HL-60/S4 treated with retinoic acid at 250 ng/mL for 4 days and 3 days (cell line): Measurements from ENCODE around the gene COBLL1.
"Not testable (repeated sequence)": the region's sequence is repeated elsewhere in the genome, so short reads cannot be mapped to it uniquely, and the experiment has no call there.

Experiments
- in situ Hi-C: fragments of 300-500 bp; cut with MboI; formaldehyde crosslinking; loops from 2 replicates; pipeline ENCODE4 v1.7.0; 2022; ENCODE audit warnings: low sequenced_read_pairs

COBLL1 gene

DNA sequence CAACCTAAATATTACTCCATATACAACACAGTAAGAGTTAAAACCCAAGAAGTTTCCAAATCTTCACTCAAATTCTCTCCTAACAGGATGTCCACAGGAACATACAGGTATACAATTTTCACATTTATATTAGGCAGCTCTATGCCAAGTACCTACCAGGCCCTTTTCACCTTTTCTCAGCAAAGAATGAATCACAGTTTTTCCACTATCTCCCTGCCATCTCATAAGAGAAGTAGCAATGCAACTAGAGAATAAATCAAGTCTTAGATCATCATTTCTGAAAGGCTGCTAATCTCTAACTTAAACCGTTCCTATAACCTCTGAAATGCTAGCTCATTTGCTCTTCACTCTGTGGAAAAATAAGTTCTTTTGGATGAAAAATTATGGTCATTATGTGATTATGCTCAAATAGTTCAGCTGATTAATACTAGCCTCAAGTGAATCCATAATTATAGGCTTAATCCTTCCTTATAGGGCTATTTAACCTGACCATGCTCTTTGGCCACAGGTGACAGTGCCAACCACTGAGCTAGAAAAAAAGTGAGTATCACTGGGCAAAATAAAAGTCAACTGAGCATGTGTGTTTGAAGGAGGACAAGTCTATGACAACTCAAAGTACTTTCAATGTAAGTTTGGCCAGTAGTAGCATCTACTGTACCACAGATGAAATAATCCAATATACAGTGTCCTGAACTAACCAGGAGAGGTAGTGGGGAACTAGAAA is 79.7 kb downstream of the COBLL1 start:
- in situ Hi-C loops = no loop called here

DNA sequence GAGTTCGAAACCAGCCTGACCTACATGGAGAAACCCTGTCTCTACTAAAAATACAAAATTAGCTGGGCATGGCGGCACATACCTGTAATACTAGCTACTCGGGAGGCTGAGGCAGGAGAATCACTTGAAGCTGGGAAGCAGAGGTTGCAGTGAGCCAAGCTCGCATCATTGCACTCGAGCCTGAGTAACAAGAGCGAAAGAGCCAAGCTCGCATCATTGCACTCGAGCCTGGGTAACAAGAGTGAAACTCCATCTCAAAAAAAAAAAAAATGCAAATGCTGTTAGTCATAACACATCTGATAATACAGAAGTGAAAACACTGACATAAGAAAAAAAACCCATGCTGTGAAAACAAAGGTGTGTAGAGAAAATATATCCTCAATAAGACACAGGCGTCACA is 80.4 kb downstream of the COBLL1 start:
- in situ Hi-C loops = not testable (repeated sequence)

DNA sequence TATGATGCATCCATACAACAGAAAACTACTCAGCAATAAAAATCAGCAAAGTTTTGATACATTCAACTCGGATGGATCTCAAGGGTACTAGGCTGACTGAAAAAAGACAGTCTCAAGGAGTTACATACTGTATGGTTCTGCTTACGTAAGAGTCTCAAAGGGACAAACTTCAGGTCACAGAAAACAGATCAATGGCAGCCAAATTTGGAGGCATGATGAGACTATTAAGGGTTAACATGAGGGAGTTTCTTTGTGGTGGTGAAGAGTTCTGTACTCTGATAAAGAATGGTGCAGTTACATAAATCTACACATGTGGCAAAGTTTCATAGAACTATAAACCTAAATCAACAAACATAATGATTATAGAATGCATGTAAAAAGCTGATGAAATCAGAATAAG is 81.4 kb downstream of the COBLL1 start:
- in situ Hi-C loops = no loop called here

DNA sequence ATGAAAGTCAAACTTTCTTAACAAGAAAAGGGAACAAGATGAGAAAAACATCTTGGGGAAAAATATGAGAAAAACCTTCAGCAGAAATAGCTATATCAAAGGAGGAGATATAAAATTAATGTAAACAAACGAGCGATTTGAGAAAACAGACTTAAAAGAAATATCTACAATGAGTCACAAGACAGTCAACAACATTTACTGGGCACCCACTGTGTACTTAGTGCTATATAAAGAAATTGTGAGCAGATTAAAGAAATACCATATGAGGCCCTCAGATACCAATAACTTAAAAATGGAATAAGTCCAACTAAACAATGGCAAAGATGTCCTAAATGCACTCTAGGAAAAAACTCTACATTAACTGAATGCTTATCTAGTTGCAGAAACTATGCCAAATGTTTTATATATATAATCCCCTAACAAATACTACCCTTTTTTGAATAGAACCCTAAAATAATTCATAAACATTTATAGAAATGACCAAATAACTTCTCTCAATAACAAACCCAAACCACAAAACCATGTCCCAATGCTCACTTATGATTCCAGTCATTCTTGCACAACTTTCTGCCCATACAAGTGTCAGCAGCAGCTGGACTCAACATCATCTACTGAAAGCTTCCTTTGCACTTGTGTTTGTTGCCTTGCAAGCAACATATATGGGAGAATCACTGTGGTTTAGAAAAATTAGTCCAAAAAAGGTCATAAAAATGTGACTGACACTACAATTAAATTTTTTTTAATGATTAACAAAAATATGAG is 83.5 kb downstream of the COBLL1 start:
- in situ Hi-C loops = no loop called here

DNA sequence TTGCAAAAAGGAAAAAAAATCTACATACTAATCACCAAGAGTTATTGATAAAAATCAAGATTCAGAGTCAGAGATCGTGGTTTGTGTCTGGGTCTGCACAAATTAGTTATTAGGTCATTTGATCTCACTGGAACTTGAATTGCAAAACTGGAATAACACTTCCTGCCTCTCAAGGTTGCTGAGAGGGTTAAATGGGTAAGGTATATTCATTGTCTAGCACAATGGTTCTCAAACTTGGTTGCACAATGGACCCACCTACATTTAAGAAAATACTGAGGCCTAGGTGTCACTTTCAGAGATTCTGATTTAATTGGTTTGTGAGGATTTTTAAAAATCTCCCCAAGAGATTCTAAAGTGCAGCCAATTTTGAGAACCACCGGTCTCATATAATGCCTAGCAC is 84.8 kb downstream of the COBLL1 start:
- in situ Hi-C loops = no loop called here

DNA sequence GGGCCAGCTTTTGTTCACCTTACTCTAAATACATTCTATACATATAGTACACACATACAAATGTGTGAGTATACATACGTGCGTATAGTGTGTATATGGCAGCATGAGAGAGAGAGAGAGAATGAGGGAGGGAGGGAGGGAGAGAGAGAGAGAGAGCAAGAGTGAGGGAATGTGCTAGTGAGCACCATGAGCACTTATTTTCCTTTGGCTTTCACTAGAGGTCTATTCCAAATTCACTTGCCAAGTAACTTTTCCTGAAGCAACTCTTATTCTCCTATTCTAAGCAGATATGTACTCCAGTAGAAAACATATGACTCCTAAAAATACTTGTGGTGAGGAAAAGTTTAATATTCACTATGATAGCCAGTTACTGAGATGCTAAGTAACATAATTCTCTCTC is 85.7 kb downstream of the COBLL1 start:
- in situ Hi-C loops = no loop called here

DNA sequence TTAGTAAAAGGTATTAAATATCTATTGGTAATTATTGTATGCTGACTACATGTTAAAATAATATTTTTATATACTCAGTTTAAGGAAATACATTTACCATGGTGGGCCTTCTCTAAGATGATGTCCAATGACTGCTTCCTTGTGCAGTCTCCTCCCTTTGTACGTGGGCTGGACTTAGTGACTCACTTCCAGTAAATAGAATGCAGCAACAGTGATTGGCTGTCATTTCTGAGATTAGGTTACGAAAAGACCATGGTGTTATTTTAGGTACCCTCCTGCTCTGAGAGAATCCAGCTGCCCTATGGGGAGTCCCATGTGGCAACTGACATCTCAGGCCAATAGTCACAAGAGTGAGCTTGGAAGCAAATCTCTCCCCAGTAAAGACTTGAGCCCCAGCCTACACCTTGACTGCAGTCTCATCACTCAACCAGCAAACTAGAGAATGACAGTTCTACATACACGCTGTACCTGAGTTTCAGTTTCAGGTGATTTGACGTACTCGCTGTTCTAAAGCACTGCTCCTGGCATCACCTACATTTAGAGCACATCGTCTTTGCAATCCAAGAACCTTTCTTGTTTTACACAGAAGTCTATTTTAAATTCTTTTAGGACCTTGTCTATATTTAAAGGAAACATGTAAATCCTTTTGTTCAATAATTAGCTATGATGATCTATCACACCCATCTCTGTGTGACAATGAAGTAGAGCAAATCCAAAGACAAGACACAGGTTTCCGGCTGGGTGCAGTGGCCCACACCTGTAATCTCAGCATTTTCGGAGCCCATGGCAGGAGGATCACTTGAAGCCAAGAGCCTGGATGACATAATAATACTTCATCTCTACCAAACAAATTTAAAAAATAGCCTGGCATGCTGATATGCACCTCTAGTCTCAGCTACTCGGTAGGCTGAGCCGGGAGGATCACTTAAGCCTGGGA is 87.2 kb downstream of the COBLL1 start:
- in situ Hi-C loops = no loop called here

DNA sequence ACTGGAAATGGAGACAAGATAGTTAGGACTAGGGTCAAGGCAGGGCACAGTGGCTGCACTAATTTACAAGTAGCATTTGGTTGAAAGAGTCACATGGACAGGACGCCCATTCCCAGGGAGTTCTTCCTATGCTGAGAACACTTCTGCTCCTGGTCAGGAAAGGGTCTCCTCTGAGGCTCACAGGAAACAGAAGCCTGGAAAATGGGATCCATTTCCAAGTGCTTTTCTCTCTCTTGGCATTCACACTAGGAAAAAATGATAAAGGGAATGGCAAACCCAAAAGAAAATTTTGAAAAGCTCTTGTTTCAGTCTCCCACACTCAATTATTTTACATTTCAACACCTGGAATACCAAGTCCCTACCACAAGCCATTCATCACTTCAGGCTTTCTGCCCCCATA is 88.7 kb downstream of the COBLL1 start:
- in situ Hi-C loops = no loop called here

DNA sequence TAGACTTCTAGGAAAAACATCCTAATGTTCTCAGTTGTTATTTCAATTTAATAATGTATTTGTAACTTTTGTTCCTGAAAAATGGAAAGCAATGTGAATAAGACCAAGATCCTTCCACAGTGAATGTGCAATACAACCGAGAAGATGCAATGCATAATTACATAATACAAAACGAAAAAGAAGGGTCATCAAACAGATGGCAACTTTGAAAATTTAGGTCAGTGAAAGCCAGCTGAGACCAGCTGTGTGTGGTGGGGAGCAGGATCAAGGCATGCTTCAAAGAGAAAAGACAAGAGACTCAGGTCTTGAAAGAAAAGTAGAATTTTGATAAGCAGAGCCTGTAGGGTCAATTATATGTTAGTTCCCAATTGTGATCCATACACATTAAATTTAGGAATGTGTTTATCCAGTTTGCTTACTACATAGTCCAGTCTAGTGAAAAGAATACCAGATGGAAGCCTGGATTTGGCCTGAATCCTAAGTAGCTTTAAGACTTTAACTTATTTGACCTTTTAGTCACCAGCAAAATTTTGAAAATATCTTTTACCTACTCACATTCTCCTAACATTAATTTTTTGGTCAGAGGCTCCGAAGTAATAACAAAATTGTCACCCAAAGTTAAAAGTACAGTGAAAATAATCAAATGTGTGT is 93.7 kb downstream of the COBLL1 start:
- in situ Hi-C loops = no loop called here

DNA sequence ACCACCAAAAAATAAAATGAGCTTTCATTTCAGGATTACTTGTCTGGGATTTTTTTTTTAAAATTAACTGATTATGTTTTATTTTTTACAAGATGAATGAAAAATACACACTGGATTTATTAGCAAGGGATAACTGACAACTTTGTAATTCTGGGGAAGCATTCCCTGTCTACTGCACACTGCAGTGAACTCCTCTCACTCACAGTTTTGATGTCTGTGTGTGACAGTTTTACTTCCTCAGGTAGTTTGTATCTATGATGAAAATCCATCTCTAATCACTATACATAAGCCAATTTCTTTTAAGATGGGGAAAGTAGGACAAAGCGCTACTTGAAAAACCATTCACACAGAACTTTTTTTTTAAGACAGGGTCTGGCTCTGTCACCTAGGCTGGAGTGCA is 94.5 kb downstream of the COBLL1 start:
- in situ Hi-C loops = no loop called here

DNA sequence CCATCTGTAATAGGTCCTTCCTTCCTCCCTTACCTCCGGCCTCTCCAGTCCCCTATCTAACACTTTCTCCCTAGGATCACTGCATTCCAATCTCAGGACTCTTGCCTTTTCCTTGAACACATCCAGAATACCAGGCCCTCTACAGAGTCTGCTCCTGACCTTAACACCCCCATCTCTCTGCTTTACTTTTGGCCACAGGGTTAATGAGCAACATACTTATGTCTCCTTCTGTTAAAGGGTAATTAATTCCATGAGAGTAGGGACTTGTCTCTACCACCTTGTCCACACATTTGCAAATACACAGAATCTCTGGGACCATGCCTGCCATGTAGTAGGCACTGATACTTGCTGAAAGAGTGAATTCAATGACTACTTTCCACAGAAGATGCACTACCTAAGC is 94.9 kb downstream of the COBLL1 start:
- in situ Hi-C loops = no loop called here

DNA sequence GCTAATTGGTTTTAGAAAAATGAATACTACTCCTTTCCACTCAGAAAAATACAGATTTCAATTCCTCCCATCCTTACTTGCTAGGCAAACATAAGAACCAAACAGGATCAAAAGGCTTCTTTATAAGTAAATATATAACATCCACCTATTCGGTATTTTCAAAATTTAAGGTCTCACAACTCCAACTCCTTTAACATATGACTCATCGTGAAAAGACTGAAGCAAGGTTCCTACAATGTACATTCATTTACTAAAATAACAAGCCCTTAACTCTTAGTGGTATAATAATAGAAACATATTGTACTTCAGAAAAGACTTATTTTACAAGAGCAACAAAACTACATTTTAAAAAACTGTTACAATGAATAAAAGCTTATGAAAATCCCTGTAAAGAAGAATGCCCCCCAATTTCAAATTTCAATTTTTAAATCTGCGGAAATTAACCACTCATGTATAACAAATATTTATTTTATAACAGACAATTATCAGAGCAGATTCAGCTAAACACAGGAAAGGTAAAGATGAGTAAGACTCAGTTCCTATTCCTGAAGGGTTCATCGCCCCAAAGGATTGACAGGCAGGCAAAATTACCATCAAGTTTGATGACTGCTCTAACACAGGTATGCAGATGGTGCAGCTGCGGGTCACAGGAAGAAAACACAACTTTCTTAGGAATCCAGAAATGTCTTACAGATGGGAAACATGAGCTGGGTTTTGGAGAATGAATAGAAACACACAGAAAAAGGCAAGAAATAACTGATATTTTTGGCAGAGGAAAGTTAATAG is 96.4 kb downstream of the COBLL1 start:
- in situ Hi-C loops = no loop called here

DNA sequence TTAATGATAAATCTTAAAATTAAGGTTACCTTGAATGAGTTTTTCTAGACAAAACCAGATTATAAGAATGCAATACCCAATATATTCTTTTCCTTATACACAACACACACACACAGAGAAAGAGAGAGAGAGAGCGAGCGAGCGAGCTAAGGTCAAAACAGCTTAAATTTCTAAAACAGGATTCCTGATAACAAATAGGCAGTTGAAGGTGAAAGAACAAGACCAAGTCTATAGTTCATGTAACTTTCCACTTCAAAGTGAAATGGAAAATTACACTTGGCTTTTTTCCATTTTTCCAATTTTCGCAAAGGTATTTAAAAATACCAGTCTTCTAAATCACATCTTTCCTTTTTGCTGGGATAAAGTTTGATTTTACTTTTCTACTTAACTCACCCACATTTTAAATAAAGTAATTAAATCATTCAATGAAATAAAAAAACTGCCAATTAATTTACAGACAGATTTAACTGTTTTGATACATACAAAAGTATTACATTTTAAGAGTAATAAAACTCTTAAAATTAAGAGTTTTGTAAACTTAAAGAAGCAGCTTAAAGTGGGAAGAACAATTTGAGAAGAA is 98.8 kb downstream of the COBLL1 start:
- in situ Hi-C loops = no loop called here

DNA sequence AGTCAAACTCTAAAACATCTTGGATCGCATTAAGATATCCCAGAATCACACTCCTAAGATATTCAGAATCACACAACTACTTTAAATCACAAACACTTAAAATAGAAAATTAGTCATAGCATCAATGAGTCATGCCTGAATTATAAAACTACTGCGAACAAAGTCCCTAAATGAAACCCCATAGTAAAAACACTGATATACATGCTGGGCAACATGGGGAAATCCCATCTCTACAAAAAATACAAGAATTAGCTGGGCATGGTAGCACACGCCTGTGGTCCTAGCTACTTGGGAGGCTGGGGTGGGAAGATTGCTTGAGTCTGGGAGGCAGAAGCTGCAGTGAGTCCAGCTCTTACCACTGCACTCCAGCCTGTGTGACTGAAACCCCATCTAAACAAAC is 101.7 kb downstream of the COBLL1 start:
- in situ Hi-C loops = no loop called here

DNA sequence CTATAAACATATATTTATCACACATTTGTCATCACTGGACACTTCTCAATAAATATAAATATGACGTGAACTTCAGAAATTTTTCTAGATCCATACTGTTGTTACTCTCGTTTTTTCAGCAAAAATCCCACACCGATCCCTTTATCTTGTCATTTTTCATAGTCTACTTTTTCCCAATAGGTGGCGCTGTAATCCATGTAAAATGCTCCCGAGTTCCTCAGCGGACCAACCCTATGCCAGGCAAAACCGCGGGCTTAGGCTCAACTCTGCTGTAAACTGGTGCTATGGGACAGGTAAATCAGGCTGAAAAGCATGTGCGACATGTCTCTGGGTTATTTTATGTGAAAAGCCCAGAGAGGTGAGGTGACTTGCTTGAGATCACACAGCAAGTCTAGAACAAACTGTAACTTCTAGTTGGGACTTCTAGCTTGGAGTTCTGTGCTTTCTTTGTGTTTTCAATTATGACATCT is 104.0 kb downstream of the COBLL1 start:
- in situ Hi-C loops = no loop called here

DNA sequence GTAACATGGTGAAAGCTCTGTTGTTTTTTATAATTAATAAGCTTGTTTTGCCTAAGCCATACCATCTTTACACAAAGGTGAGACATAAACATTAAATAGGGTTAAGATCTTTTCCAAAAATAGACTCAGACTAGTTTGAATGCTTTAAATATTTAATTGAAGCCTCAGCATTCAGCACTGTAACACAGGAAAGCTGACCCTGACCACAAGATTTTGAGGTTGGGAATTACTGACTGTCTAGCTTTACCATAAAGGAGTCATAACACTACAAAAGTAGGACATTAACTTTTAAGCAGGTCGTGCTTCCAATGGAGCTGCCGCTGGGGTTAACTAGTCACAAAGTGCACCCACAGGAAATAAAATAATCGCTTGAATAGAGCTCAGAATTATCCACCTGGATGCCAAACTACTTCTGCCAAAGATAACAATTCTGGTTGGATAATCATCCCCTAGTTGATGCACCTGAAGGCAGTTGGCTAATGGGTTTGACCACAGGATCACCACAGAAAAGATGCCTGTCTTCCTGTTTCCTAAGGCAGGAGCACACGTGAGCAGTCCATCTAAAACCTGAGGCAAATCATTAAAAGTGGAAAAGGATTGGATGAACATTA is 106.2 kb downstream of the COBLL1 start:
- in situ Hi-C loops = no loop called here

DNA sequence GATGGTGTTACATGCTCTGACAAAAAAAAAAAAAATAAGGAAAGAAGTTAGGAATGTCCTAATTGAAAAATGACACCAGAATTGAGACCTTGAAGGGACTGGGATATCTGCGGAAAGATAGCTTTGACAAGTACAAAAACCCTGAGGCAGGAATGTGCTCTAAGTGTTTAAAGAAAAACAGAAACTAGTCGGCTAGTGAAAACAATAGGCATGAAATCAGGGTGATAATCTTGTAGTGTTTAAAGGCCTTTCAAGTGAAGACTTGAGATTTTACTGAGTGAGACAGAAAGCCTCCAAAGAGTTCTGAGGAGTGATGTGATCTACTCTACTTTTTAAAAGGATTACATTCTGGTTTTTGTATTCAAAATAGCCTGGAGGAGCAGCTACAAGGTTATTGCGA is 107.4 kb downstream of the COBLL1 start:
- in situ Hi-C loops = no loop called here

DNA sequence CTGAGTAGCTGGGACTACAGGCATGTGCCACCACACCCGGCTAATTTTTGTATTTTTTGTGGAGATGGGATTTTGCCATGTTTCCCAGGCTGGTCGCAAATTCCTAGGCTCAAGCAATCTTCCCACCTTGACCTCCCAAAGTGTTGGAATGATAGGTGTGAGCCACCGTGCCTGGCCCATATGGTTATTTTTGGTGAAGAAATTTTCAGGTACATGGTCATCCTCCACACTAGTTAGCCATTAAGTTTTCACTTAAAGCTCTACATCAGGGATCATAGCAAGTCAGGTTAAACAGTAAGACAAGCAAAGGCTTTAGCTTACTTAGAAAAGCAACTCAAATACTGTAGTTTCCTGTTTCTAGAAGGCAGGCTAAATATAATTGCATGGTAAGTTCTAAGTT is 116.1 kb downstream of the COBLL1 start:
- in situ Hi-C loops = no loop called here

DNA sequence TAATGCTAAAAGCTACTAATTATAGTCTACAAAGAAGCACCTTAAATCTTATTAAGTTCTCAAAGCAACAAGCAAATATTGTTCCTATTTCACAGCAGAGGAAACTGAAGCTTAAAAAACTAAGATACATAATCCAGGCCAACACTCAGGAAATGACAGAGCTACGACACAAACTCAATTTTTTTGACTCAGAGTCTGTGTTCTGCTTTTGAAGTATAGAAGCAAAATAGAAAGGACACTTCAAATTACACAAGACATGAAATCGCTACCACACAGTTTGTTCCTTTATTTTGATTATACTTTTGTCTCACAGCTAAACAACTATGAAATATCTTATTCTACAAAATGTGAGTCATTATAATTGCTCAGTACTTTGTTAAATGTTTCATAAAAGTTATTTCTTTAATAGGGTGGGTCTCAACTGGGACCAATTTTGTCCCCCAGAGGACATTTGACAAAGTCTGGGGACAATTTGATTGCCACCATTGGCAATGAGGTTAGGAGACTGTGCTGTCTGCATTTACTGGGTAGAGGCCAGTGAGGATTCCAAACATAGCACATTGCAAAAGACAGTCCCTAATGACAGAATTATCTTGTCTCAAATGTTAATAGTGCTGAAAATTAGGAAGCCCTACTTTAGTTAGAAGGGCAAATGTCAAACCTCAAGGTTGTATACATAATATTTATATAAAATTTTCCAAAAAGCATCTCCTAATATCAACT is 118.8 kb downstream of the COBLL1 start:
- in situ Hi-C loops = no loop called here
